KMS-11 (cell line): ENCODE data around the gene LPAR6.

ENCODE experiments used
- H2AFZ ChIP-seq: fragments of 200-600 bp; sonication (generic); 2 replicates; pipeline ENCODE4 v1.6.1; 2016; ENCODE audit warnings: antibody characterized with exemption, mixed run types, low read depth
- H3K27ac ChIP-seq: fragments of 200-600 bp; sonication (generic); 2 replicates; pipeline ENCODE4 v1.6.1; 2016; ENCODE audit warnings: mild to moderate bottlenecking, mixed run types
- H3K27me3 ChIP-seq: fragments of 200-600 bp; sonication (generic); 2 replicates; pipeline ENCODE4 v1.6.1; 2017; ENCODE audit warnings: mild to moderate bottlenecking, low read depth, mixed run types, moderate library complexity; ENCODE audit not compliant: insufficient read depth
- H3K36me3 ChIP-seq: fragments of 200-600 bp; sonication (generic); 2 replicates; pipeline ENCODE4 v1.6.1; 2017; ENCODE audit warnings: mild to moderate bottlenecking, mixed run types; ENCODE audit not compliant: insufficient read depth
- H3K4me1 ChIP-seq: fragments of 200-600 bp; sonication (generic); 2 replicates; pipeline ENCODE4 v1.6.1; 2016; ENCODE audit warnings: mild to moderate bottlenecking, low read depth, mixed run types; ENCODE audit not compliant: poor library complexity, severe bottlenecking
- H3K4me2 ChIP-seq: fragments of 200-600 bp; sonication (generic); 2 replicates; pipeline ENCODE4 v1.7.0; 2016; ENCODE audit warnings: mild to moderate bottlenecking, mixed run types
- H3K4me3 ChIP-seq: fragments of 200-600 bp; sonication (generic); IDR thresholded peaks from 2 replicates; pipeline ENCODE4 v1.6.1; 2017; ENCODE audit warnings: low read depth, low read length, mixed read lengths; ENCODE audit not compliant: insufficient read depth
- H3K79me2 ChIP-seq: fragments of 200-600 bp; sonication (generic); 2 replicates; pipeline ENCODE4 v1.6.1; 2016; ENCODE audit warnings: low read depth, mixed run types; ENCODE audit not compliant: insufficient read depth
- H3K9ac ChIP-seq: fragments of 200-600 bp; sonication (generic); 2 replicates; pipeline ENCODE4 v1.6.1; 2016; ENCODE audit warnings: mild to moderate bottlenecking, mixed run types
- H4K20me1 ChIP-seq: fragments of 200-600 bp; sonication (generic); 2 replicates; pipeline ENCODE4 v1.6.1; 2016; ENCODE audit warnings: mild to moderate bottlenecking, mixed run types; ENCODE audit not compliant: insufficient read depth
- TF ChIP-seq, protein P1 (sequence below): fragments of 200-600 bp; sonication (generic); conservative IDR thresholded peaks from 2 replicates; pipeline ENCODE4 v1.6.1; 2017; ENCODE audit warnings: low read depth, mild to moderate bottlenecking, antibody characterized with exemption, low read length, moderate library complexity, mixed read lengths

LPAR6 gene

GRCh38 chr13:48383384-48383783 is 29.5 kb downstream of the LPAR6 start:
- no peak overlapping the region for H3K4me2 ChIP-seq
- no peak overlapping the region for H3K27ac ChIP-seq
- H4K20me1 ChIP-seq, result no peaks in the 10 kb centered on the region
- no peaks in the 10 kb centered on the region for H3K79me2 ChIP-seq
- no peaks in the 10 kb centered on the region for H3K4me1 ChIP-seq
- no peak overlapping the region for H3K4me3 ChIP-seq
- no peaks in the 10 kb centered on the region for H3K36me3 ChIP-seq
- no peak overlapping the region for H2AFZ ChIP-seq
- H3K27me3 ChIP-seq, result no peaks in the 10 kb centered on the region
- no peak overlapping the region for H3K9ac ChIP-seq
- TF ChIP-seq, protein P1, sequence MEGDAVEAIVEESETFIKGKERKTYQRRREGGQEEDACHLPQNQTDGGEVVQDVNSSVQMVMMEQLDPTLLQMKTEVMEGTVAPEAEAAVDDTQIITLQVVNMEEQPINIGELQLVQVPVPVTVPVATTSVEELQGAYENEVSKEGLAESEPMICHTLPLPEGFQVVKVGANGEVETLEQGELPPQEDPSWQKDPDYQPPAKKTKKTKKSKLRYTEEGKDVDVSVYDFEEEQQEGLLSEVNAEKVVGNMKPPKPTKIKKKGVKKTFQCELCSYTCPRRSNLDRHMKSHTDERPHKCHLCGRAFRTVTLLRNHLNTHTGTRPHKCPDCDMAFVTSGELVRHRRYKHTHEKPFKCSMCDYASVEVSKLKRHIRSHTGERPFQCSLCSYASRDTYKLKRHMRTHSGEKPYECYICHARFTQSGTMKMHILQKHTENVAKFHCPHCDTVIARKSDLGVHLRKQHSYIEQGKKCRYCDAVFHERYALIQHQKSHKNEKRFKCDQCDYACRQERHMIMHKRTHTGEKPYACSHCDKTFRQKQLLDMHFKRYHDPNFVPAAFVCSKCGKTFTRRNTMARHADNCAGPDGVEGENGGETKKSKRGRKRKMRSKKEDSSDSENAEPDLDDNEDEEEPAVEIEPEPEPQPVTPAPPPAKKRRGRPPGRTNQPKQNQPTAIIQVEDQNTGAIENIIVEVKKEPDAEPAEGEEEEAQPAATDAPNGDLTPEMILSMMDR, result no peak

DNA sequence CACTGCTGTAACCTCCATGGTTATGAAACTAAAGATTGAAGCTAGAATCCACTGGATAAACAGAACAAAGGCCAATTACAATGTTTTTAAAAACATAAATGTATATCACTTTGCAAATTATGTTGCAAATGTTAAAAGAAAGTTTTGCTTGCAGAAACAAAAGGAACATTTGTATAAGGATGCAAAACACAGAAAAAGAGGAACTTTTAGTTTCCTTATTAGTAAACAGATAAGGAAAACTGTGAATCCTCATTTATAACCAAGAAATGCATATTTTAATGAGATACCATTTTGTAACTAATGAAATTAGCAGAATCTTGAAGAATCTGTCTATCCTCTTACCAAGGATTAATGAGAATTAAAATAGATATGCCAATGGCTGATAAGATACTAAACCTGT is 32.3 kb downstream of the LPAR6 start:
- H3K79me2 ChIP-seq, result no peaks in the 10 kb centered on the region
- no peak overlapping the region for H3K9ac ChIP-seq
- H2AFZ ChIP-seq, result no peak overlapping the region
- no peak overlapping the region for H3K4me3 ChIP-seq
- H3K4me1 ChIP-seq, result no peaks in the 10 kb centered on the region
- H3K36me3 ChIP-seq, result no peaks in the 10 kb centered on the region
- TF ChIP-seq, protein P1, result no peak
- no peaks in the 10 kb centered on the region for H4K20me1 ChIP-seq
- no peak overlapping the region for H3K27ac ChIP-seq
- no peak overlapping the region for H3K4me2 ChIP-seq
- H3K27me3 ChIP-seq, result no peaks in the 10 kb centered on the region

- no peaks in the 10 kb centered on the region for H4K20me1 ChIP-seq
- no peaks in the 10 kb centered on the region for H3K27me3 ChIP-seq
- no peak overlapping the region for H3K9ac ChIP-seq
- H2AFZ ChIP-seq, result no peak overlapping the region
- H3K4me3 ChIP-seq, result no peak overlapping the region
- no peaks in the 10 kb centered on the region for H3K79me2 ChIP-seq
- H3K27ac ChIP-seq, result no peak overlapping the region
- TF ChIP-seq, protein P1, result no peak
- no peak overlapping the region for H3K4me2 ChIP-seq
- H3K36me3 ChIP-seq, result no peaks in the 10 kb centered on the region
- H3K4me1 ChIP-seq, result no peaks in the 10 kb centered on the region
Observed at GRCh38 chr13:48377857-48378256, 35.1 kb downstream of the LPAR6 start.

- Histone ChIP-seq H3K79me2 (no peaks in the 10 kb centered on the region), H3K4me1 (no peaks in the 10 kb centered on the region), H3K36me3 (no peaks in the 10 kb centered on the region), H3K9ac (no peak overlapping the region), H2AFZ (no peak overlapping the region), H3K27ac (no peak overlapping the region), H3K27me3 (no peaks in the 10 kb centered on the region), H4K20me1 (no peaks in the 10 kb centered on the region), H3K4me3 (no peak overlapping the region), H3K4me2 (no peak overlapping the region)
- TF ChIP-seq, protein P1, result no peak
Observed at GRCh38 chr13:48370815-48371214, 42.1 kb downstream of the LPAR6 start.

DNA sequence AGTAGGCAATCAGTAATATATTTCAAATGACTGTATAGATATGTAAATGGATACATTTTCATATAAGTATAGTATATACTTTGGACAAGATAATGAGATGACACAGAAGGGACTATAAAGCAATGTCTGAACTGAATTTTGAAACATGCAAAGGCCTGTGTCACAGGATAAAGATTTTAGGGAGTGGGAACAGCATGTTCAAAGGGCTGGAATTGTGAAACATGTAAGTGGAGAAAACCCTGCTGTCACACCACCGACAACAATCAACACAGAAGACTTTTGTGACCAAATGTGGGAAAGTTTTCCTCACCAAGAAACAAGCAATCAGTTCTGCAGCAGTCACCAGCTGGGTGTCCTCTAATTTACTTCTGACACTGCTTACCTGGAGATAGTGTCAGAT is 42.9 kb downstream of the LPAR6 start:
- no peak overlapping the region for H3K9ac ChIP-seq
- TF ChIP-seq, protein P1, result no peak
- H2AFZ ChIP-seq, result no peak overlapping the region
- no peaks in the 10 kb centered on the region for H4K20me1 ChIP-seq
- H3K4me3 ChIP-seq, result no peak overlapping the region
- H3K36me3 ChIP-seq, result no peaks in the 10 kb centered on the region
- no peaks in the 10 kb centered on the region for H3K79me2 ChIP-seq
- H3K4me1 ChIP-seq, result no peaks in the 10 kb centered on the region
- H3K27me3 ChIP-seq, result no peaks in the 10 kb centered on the region
- H3K27ac ChIP-seq, result no peak overlapping the region
- no peak overlapping the region for H3K4me2 ChIP-seq
